ENCODE data around the gene SHROOM3.

DNA sequence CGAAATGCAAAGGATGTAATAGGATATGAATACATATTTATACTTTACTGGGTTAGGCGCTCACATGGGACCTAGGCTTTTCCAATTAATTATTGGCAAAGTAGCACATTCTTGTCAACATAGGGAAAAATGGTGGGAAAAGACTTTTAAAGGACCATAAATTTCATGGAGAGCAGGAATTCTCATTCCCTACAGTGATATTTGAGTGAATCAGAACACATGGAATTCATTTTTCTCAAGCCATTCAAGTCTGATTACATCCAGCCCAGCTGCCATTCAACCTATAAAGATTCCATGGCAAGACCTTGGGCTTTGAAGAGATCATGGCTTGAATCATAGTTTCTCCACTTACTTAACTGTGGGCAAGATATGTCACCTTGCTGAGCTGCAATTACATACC is 312.5 kb downstream of the SHROOM3 start:
- TF ChIP-seq, protein P1, sequence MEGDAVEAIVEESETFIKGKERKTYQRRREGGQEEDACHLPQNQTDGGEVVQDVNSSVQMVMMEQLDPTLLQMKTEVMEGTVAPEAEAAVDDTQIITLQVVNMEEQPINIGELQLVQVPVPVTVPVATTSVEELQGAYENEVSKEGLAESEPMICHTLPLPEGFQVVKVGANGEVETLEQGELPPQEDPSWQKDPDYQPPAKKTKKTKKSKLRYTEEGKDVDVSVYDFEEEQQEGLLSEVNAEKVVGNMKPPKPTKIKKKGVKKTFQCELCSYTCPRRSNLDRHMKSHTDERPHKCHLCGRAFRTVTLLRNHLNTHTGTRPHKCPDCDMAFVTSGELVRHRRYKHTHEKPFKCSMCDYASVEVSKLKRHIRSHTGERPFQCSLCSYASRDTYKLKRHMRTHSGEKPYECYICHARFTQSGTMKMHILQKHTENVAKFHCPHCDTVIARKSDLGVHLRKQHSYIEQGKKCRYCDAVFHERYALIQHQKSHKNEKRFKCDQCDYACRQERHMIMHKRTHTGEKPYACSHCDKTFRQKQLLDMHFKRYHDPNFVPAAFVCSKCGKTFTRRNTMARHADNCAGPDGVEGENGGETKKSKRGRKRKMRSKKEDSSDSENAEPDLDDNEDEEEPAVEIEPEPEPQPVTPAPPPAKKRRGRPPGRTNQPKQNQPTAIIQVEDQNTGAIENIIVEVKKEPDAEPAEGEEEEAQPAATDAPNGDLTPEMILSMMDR (IDR thresholded peaks at IDR 0.05), result no peak
- no peak for TF ChIP-seq POLR2A (IDR thresholded peaks at IDR 0.05)
